ENCODE results near the gene DTWD2. TPM values are rescaled to one million over a fixed set of nuclear protein-coding genes. Genes with fewer than 3 reads are reported as not detected.
"Not testable (repeated sequence)": the region's sequence is repeated elsewhere in the genome, so short reads cannot be mapped to it uniquely, and the experiment has no call there.

Gene DTWD2
- total RNA-seq, 1 donor from 2014 or later: 7.9 TPM

- intact Hi-C loops (cut with DNase I): no loop called here
- DNase-seq (ENCODE audit: extremely low spot score in 2 of 2): no peak
- no peak overlapping the region for H3K4me3 ChIP-seq
These were observed 7.8 kb upstream of the DTWD2 start for GRCh38 chr5:118996098-118996497.

GRCh38 chr5:118994595-118994994, 6.2 kb upstream of the DTWD2 start:
- no peaks in the 10 kb centered on the region for H3K4me1 ChIP-seq
- TF ChIP-seq CTCF (IDR thresholded peaks at IDR 0.05): no peak
- TF ChIP-seq POLR2A (IDR thresholded peaks at IDR 0.05): no peak
- no peak for TF ChIP-seq POLR2AphosphoS5 (IDR thresholded peaks at IDR 0.05; ENCODE audit: insufficient read depth in 1 of 2, low read depth in 1 of 2)
- H3K9me3 ChIP-seq: no peaks in the 10 kb centered on the region
- H3K4me3 ChIP-seq: no peak overlapping the region
- H3K36me3 ChIP-seq: no peaks in the 10 kb centered on the region
- DNase-seq (ENCODE audit: extremely low spot score in 2 of 2): no peak
- no peaks in the 10 kb centered on the region for H3K27me3 ChIP-seq
- H3K27ac ChIP-seq: no peak overlapping the region
- intact Hi-C loops (cut with DNase I): no loop called here

More at GRCh38 chr5:118996098-118996497, 7.8 kb upstream of the DTWD2 start:
- Histone ChIP-seq H3K27me3 (no peaks in the 10 kb centered on the region), H3K9me3 (no peaks in the 10 kb centered on the region), H3K36me3 (no peaks in the 10 kb centered on the region), H3K4me1 (no peaks in the 10 kb centered on the region), H3K27ac (no peak overlapping the region)
- TF ChIP-seq CTCF (IDR thresholded peaks at IDR 0.05) (no peak), POLR2AphosphoS5 (IDR thresholded peaks at IDR 0.05; ENCODE audit: insufficient read depth in 1 of 2, low read depth in 1 of 2) (no peak), POLR2A (IDR thresholded peaks at IDR 0.05) (no peak)

GRCh38 chr5:118993118-118993517, 4.8 kb upstream of the DTWD2 start:
- H3K27ac ChIP-seq; H3K9me3 ChIP-seq; H3K4me1 ChIP-seq; DNase-seq (ENCODE audit: extremely low spot score in 2 of 2); H3K4me3 ChIP-seq; H3K36me3 ChIP-seq; H3K27me3 ChIP-seq; intact Hi-C loops (cut with DNase I): not testable (repeated sequence)

GRCh38 chr5:118992055-118992454, 3.7 kb upstream of the DTWD2 start:
- not testable (repeated sequence) for H3K27me3 ChIP-seq

GRCh38 chr5:118990582-118990981, 2.2 kb upstream of the DTWD2 start:
- Histone ChIP-seq H3K4me3 (no peak overlapping the region), H3K9me3 (no peaks in the 10 kb centered on the region), H3K27me3 (no peaks in the 10 kb centered on the region), H3K27ac (no peak overlapping the region), H3K4me1 (peaks cover 10% of the 10 kb centered on the region), H3K36me3 (no peaks in the 10 kb centered on the region)
- intact Hi-C loops (cut with DNase I): no loop called here
- TF ChIP-seq POLR2AphosphoS5 (IDR thresholded peaks at IDR 0.05; ENCODE audit: insufficient read depth in 1 of 2, low read depth in 1 of 2) (no peak), POLR2A (IDR thresholded peaks at IDR 0.05) (no peak), CTCF (IDR thresholded peaks at IDR 0.05) (no peak)
- no peak for DNase-seq (ENCODE audit: extremely low spot score in 2 of 2)

More at GRCh38 chr5:118992055-118992454, 3.7 kb upstream of the DTWD2 start:
- H3K4me1 ChIP-seq; H3K9me3 ChIP-seq; H3K36me3 ChIP-seq; DNase-seq (ENCODE audit: extremely low spot score in 2 of 2); H3K4me3 ChIP-seq; H3K27ac ChIP-seq; intact Hi-C loops (cut with DNase I): not testable (repeated sequence)

- DNase-seq (ENCODE audit: extremely low spot score in 2 of 2): no peak
- Histone ChIP-seq H3K27me3 (no peaks in the 10 kb centered on the region), H3K9me3 (no peaks in the 10 kb centered on the region), H3K27ac (no peak overlapping the region), H3K4me3 (no peak overlapping the region), H3K36me3 (no peaks in the 10 kb centered on the region), H3K4me1 (peaks cover 10% of the 10 kb centered on the region)
- no peak for TF ChIP-seq CTCF (IDR thresholded peaks at IDR 0.05)
- TF ChIP-seq POLR2AphosphoS5 (IDR thresholded peaks at IDR 0.05; ENCODE audit: insufficient read depth in 1 of 2, low read depth in 1 of 2): no peak
- TF ChIP-seq POLR2A (IDR thresholded peaks at IDR 0.05): no peak
- intact Hi-C loops (cut with DNase I): loop anchor here (5.0 kb wide), 2 partner anchors 277 to 422 kb away; no protein-coding TSS in a partner anchor
These were observed 1.5 kb upstream of the DTWD2 start for GRCh38 chr5:118989816-118990215.

Data from vagina (tissue), 2 donors.